ENCODE data around the gene GATAD2B.

- TF ChIP-seq, protein P1, sequence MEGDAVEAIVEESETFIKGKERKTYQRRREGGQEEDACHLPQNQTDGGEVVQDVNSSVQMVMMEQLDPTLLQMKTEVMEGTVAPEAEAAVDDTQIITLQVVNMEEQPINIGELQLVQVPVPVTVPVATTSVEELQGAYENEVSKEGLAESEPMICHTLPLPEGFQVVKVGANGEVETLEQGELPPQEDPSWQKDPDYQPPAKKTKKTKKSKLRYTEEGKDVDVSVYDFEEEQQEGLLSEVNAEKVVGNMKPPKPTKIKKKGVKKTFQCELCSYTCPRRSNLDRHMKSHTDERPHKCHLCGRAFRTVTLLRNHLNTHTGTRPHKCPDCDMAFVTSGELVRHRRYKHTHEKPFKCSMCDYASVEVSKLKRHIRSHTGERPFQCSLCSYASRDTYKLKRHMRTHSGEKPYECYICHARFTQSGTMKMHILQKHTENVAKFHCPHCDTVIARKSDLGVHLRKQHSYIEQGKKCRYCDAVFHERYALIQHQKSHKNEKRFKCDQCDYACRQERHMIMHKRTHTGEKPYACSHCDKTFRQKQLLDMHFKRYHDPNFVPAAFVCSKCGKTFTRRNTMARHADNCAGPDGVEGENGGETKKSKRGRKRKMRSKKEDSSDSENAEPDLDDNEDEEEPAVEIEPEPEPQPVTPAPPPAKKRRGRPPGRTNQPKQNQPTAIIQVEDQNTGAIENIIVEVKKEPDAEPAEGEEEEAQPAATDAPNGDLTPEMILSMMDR (IDR thresholded peaks at IDR 0.05): no peak
- no peak for TF ChIP-seq POLR2A (IDR thresholded peaks at IDR 0.05)
- TF ChIP-seq EP300 (IDR thresholded peaks at IDR 0.05): no peak
- TF ChIP-seq POLR2AphosphoS5 (IDR thresholded peaks at IDR 0.05): no peak
These were observed 89.6 kb downstream of the GATAD2B start for GRCh38 chr1:153833171-153833570.
